NCI-H345 (cell line): Measurements from ENCODE around the gene PRPF40A.
A peak's percentile ranks its signal among the peaks of the same experiment; 100 is the strongest.

Source experiments
- DNase-seq: peaks from one replicate; lab custom pipeline; 2025; lab: John Stamatoyannopoulos, UW

Gene PRPF40A

DNA sequence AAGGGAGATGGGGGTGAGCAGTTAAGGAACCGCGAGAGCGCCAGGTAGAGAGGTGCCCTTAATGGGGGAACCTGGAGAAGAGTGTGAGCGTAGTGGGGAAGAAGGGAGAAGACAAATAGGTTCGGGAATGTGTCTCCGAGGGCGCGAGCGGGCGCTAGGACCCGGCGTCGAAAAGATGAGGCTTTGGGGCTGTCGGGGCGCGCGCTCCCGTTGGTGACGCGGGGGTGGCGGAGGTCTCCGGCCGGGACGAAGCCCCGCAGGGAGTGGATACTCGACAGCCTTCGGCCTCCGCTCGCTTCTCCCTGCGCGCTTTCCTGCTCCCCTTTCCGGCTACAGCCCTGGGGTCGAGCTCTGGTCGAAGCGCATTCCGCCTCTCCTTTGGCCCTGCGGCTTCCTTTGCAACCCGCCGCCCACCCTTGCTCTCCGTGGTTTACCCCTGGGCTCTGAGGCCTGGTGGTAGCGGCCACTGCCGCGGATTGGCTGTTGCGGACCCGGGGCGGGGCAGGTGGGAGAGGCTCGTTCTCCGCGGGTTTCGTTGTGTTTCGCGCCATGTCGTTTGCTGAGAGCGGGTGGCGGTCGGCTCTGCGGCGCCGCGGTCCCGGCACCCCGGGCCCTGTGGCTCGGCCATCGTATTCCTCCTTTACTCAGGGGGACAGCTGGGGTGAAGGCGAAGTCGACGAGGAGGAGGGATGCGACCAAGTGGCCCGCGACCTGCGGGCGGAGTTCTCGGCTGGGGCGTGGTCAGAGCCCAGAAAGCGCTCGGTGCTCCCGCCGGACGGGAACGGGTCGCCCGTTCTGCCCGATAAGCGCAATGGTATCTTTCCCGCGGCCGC, 1.0 kb upstream of the PRPF40A start, which contains the start of gene ARL6IP6:
TSS of gene ARL6IP6 (plus strand) at position 545 of the 833 bp plus-strand sequence. CDS start at position 550, 5 bp downstream.
- peak; percentile 94 for DNase-seq

DNA sequence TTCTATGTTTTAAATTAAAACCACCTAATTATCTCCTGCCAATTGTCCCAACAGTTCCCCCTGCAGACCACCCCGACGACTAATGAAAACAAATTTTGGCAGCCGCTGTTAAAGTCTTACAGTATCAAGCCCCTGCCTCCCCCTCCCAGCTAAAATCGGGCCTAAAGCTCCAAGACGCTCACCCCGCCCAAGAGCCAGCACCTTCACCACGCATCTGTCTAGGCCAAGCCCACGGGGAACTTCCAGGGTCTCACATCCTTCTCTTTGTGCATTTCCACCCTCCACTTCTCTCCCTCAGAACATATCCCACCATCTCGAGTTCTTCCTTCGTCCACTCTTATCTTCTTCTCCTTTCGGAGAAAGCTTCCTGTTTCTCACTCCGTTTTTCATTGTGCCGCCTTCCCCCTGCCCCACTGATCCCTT, 445 bp downstream of the PRPF40A start:
- peak; percentile 37 for DNase-seq

DNA sequence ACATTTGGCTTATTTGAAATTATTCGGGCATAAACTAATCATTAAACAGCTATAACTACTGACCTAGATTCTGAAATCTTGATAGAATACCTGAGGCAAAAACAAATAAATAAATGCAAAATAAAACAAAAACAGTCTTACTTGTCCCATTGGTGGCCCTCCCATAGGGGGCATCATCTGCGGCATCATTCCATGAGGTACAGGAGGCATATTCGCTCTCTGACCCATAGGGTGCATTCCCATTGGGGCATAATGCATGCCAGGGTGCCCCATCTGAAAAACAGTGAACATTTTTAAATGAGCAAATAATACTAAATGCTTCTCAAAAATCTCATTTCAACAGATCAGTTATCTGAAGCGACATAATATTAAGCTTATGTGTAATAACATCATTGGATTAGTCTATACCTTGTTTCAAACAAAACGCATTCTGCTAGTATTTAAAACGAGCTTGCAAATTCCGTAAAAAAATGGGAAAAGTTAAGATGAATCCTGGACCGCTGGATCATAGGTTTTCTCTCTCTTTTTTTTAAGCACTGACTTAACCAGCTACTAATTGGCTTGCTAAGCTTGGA, 1.3 kb downstream of the PRPF40A start:
- DNase-seq, result no peak

DNA sequence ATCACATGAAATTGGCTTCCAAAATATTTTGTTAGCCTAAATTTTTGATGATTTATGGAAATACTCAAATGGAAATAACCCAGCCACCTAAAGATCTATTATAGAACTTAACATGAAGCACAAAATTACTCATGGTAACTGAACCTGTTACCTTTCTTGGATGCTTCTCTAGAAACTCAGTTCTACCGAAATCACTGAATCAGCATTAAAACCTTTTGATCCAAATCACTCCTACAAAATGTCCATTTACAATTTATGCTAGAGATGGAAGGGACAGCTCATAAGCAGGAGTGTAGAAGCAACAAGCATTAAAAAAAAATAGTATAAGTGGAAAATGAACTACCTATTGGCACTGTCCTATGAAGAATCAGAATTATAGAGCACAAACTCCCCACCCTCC, 2.1 kb downstream of the PRPF40A start:
- no peak for DNase-seq

DNA sequence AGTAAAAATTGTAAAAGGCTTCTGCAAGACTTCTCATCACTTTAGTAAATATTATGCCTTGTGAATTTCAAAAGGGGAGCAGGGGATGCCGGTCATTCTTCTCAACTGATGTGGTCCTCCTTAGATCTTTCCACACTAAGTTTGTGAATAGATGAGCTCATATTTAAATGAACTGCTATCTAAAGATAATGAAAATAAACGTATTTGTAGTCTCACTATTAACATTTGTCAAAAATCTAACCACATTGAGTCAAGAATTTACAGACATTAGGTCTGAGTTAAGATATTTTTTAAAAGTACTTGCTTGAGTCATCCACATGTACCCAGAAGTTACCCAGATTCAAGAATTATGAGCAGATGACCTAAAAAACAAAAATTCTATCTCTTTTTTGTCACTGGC, 6.5 kb downstream of the PRPF40A start:
- DNase-seq, result no peak

DNA sequence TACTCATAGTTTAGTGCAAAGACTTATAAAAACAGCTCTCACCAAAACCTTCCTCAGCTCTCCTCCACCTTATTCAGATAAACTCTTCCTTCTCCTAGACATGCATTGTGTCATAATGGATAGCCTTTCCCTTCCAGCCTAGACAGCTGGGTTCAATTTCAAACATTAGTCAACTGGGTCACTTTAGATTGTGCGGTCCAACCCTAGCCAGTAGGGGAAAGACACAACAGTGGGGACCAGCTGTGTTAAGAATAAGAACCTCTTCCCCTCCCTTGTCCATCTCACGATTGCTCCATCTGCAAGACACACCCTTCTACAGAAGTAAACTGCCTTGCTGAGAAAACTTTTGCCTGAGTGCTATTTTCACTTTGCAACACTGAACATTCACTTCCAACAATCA, 8.5 kb downstream of the PRPF40A start:
- DNase-seq, result no peak

DNA sequence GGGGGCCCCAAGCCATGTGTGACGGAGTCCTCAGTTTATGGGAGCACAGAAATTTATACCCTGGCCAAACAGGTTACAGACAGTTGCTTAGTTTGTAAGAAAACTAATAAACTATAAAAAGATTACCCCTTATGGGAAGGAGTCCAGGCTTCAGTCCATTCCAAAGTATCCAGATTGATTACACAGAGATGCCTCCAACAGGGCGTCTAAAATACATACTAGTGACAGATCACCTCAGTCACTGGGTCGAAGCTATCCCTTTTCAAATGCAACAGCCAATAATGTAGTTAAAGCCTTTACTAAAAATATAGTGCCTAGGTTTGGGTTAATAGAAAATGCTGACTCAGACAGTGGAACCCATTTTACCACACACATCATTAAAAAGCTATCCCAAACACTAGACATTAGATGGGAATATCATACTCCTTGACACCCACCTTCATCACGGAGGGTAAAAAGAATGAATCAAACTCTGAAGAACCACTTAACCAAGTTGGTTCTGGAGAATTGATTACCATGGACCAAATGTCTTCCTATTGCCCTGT, 10.7 kb downstream of the PRPF40A start:
- no peak for DNase-seq

DNA sequence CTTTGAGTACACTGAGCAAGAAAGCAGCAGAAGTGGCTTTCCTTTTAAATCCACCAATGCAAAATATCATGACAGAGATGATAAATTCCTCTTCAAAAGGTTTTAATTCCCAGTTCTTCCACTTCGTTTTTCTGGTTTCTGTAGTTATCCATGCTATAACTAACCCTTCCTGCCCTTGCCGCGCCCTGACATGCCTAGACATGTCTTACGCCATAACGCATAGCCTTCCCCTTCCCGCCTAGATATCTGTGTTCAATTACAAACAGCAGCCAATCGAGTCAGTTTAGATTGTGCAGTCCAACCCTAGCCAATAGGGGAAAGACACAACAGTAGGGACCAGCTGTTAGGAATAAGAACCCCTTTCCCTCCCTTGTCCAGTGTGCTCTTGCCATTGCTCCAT, 16.1 kb downstream of the PRPF40A start:
- no peak for DNase-seq

DNA sequence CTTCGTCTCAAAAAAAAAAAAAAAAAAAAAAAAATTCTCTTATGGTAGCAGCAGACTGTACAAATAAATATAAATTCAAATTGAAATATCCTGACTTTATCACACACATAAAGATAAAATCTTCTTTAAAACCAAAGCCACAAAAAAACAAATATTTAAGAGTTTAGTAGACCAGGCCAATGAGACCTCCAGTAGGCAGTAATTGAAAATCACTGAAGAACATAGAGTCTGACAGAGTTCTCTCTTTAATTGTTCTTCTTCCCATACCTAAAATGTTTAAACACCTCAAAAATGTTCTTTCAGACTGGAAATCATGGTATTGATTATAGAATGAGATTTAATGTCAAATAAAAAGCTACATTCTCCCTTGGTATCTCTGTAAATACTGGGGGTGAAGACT, 20.8 kb downstream of the PRPF40A start:
- no peak for DNase-seq

DNA sequence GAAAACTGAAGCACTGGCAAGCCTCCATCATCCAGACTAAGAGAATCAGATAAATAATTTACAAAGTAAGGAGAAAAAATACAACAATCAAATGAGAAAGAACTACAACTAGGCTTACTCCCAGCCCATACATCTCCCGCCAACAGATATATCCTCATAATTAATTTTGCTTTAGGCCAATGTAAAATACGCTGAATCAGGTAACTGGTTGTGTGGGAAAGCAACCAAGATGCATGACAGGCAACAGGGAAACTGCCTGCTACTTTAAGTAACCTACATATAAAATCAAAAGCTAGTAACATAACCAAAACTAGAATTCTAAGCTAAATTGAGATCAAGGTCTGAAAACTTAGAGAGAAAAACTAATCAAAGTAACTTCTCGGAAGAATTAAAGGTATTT, 21.5 kb downstream of the PRPF40A start:
- DNase-seq, result no peak

DNA sequence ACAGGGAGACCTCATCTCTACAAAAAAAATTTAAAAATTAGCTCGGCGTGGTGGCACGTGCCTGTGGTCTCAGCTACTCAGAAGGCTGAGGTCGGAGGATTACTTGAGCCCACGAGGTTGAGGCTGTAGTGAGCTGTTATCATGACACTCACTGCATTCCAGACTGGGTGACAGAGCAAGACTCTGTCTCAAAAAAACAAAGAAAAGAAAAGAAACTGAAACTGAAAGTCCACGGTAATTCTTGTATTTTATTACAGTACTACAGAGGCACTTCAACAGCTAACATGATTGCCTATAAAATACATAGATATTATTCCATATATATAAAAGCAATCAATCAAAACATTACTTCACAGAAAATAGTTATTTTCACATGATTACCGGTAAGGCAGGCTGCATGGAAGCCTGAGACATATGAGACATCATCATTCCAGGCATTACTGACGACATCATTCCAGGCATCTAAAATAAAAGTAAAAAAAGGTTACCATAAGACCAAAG, 23.1 kb downstream of the PRPF40A start:
- DNase-seq, result no peak

DNA sequence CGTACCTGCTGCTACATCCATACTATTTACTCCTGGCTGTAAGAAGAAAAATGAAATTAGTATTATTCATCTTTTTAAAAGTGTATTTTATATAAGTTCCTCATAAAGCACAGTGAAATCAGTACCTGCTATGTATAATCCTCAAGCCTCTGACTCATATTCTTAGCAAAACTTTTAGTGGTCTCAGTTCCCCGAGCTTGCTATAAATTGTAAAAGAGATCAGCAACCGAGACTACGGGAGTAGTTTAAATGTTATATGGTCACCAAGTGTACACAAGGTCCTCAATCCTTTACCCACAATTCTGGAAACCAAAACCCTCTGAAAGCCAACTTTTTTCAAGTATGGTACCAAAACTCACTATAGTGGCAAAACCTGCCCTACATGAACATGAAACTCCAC, 24.2 kb downstream of the PRPF40A start:
- no peak for DNase-seq

DNA sequence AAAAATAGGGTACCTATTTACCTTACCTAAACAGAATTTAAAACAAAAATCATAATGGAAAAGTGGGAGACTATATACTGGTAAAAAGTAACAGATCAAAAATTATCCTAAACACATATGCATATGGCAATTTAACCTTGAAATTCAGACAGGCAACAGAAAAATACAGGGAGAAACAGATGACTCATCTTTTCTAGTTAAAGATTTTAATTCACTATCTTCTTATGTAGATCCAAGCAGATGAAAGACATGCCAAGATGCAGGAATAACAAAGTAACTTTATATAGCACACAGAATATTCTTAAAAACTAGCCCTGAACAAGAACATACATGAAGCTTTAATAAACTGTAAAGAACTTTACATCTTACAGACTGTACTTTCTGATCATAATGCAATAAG, 30.9 kb downstream of the PRPF40A start:
- no peak for DNase-seq

DNA sequence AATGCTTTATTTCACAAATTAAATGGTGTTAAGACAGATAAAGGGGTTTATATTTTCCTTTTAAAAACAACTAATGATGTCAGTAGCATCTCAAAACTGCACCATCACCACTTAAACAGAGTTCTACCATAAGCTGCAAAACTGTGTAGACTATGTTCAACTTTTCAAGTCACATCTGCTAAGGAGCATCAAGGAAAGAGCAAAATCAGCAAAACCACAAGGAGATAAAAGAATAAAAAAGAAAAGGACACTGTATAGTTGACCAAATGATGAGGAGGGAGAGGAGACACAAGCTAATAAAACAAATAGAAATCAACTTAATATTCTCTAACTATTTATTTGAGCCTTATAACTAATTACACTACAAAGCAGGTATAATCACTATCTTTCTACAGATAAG, 33.9 kb downstream of the PRPF40A start:
- DNase-seq, result no peak

DNA sequence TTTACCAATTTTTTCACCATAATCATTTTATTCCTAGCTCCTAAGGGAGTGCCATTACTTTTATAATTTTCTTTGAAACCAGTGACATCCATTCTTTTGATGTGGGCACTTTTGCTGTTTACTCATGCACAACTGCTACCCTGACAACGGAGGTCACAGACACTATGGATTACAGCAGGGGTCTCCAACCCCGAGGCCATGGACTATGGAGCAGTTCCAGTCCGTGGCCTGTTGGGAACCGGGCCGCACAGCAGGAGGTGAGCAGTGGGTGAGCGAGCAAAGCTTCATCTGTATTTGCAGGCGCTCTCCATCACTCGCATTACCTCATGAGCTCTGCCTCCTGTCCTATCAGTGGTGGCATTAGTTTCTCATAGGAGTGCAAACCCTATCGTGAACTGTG, 34.6 kb downstream of the PRPF40A start:
- no peak for DNase-seq

DNA sequence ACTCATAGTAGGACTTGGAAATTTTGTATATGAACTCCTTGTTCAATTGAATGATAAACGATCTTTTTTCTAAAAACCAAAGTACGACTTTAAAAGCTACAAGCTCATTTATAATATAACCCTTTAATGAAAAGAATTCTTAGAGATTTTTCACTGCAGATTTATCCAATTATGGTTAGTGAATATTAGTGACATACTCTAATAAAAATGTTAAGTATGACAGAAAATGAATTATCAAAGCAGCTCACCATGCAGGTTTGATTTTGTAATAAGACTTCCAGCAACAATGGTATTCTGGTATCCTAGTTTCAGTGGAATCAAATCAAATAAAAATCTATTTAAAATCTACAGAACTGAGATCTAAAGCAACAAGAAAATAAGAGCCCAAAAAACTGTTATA, 38.5 kb downstream of the PRPF40A start:
- no peak for DNase-seq

DNA sequence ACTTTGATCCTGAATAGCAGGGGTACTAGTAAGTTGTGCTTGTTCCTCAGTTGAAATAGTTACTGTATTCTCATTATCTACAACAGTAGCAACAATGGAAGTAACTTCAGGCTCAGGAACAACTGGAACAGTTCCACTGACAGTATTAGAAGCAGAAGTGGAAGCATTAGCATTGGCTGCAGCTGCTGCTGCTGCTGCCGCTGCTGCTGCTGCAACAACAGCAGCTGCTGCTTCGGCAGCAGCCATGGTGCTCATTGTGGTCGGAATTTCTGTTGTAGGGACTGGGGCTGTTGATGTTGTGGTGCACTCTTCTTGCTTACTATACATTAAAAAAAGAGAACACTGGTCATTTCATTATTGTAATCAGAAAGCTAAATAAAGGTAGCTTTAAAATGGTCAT, 40.8 kb downstream of the PRPF40A start:
- no peak for DNase-seq

DNA sequence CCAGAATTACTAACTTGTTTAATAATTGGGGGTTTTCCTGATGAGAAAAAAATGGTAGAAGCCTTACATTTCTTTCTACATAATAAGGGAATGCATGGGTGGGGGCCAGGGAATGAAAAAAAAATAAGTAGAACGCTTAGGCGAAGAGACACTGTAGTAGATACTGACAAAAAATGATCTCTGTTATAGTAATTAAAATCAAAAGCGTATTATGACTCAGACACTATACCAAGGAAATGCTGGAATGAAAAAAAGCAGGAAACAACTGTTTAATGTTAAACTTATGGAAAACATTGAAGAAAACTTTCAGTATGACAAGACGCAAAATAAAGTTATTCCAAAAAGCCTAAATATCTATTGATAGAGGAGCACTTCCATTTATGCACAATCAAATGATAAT, 42.9 kb downstream of the PRPF40A start:
- no peak for DNase-seq

DNA sequence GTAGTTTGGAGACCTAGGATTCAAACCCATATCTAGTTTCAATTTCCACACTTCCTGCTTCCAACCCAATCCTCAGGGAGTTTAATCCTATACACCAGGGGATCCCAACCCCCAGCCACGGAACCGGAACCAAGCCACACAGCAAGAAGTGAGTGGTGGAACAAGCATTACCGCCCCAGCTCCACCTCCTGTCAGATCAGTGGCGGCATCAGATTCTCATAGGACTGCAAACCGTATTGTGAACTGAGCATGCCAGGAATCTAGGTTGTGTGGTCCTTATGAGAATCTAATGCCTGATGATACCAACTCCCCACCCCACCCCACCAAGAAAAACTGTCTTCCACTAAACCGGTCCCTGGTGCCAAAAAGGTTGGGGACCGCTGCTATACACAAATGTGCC, 52.5 kb downstream of the PRPF40A start:
- DNase-seq, result no peak

DNA sequence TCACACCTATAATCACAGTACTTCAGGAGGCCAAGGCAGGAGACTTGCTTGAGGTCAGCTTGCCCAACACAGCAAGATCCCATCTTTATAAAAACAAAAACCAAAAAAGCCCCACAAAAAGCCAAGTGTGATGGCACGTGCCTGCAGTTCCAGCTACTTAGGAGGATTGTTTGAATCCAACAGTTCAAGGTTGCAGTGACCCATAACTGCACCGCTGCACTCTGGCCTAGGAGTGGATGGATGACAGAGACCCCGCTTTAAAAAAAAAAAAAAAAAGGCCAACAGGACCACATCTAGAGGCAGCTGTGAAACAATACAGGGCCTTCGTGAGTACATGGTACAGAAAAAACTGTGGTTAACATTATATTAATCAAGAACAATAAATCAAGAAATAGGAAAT, 56.2 kb downstream of the PRPF40A start:
- no peak for DNase-seq

DNA sequence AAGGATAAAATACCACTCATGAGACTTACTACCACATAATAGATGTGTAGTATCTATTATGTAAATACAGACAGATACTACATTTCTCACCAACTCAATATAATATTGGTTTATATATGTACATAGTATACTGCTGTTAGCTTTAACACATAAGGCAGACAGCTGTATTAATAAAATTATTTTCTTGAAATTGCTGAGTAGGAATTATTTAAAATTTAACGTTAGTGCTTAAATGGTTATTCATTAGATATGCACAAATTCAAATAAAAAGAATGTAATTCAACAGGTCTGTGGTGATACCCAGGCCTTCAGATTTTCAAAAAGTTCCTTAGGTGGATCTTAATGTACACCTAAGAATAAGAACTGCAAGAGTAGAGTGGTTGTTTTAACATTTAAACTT, 59.0 kb downstream of the PRPF40A start:
- no peak for DNase-seq

DNA sequence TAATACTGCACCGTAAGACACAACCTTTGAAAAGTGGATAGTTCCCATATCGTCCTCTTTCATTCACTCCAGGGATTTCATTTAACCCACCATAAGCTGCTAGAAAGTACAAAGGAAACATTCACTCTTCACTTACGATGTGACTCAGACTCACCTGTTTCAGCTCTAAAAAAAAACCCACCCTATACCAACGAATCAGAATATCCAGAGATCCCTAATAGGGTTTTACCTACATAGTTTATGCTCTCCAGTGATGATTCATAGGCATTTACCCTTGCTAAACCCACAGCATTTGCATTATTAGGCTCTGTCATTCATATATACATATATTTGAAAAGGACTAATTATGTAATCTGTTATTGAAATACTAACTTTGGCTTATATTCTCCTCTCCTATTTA, 60.2 kb downstream of the PRPF40A start:
- DNase-seq, result no peak

DNA sequence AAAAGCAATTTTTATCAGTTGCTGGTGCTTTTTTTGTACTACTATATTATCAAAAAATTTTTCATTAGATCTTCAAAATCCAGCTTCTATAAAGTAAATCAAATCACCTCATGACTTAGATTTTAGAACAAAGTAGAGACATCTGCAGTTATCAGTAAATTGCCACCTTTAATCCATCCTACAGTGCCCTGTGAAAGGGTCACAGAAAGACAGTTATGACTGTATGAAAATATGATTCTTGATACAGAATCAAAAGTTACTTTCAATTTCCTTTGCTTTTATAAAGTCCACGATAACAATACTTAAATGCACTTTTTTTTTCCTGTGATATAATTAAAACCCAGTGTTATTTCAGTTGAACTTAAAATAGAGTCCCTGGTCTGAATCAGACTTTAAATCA, 61.4 kb downstream of the PRPF40A start:
- DNase-seq, result no peak
